NB4 (cell line): Measurements from ENCODE around the gene MAN2A2.
A peak's percentile ranks its signal among the peaks of the same experiment; 100 is the strongest.
"Not testable (repeated sequence)": the region's sequence is repeated elsewhere in the genome, so short reads cannot be mapped to it uniquely, and the experiment has no call there.

Experiments used
- DNase-seq: peaks from one replicate; pipeline ENCODE4 v3.0.0; 2010; ENCODE audit warnings: low read depth
- H3K4me3 ChIP-seq: one replicate; pipeline ENCODE4 v1.5.1; 2011; ENCODE audit warnings: mild to moderate bottlenecking, low read depth, low read length, moderate library complexity
- CTCF ChIP-seq: IDR thresholded peaks from one replicate; pipeline ENCODE4 v1.5.1; 2012; ENCODE audit warnings: low read depth, low read length
- MAX ChIP-seq: IDR thresholded peaks from 2 replicates; pipeline ENCODE4 v1.6.1; 2011; ENCODE audit warnings: low read depth, low read length
- MYC ChIP-seq: IDR thresholded peaks from 2 replicates; pipeline ENCODE4 v1.6.1; 2011; ENCODE audit warnings: low read depth, low read length
- POLR2A ChIP-seq: IDR thresholded peaks from 2 replicates; pipeline ENCODE4 v1.6.1; 2011; ENCODE audit warnings: mild to moderate bottlenecking; ENCODE audit not compliant: insufficient read length; ENCODE audit errors: extremely low read depth

Gene MAN2A2

GRCh38 chr15:90890839-90891238, 12.3 kb upstream of the MAN2A2 start:
- no peak for DNase-seq
- H3K4me3 ChIP-seq = no peak overlapping the region
- no peak for TF ChIP-seq POLR2A
- TF ChIP-seq MAX = no peak
- TF ChIP-seq CTCF = no peak
- no peak for TF ChIP-seq MYC

GRCh38 chr15:90891346-90891949, 11.7 kb upstream of the MAN2A2 start:
- DNase-seq = no peak
- H3K4me3 ChIP-seq = no peak overlapping the region

GRCh38 chr15:90892023-90892422, 11.1 kb upstream of the MAN2A2 start:
- no peak for DNase-seq
- no peak for TF ChIP-seq MAX
- H3K4me3 ChIP-seq = no peak overlapping the region

More at GRCh38 chr15:90891346-90891949, 11.7 kb upstream of the MAN2A2 start:
- TF ChIP-seq POLR2A (no peak), MAX (no peak), CTCF (no peak), MYC (no peak)

GRCh38 chr15:90892498-90893174, 10.5 kb upstream of the MAN2A2 start:
- DNase-seq = no peak
- TF ChIP-seq MAX (no peak), MYC (no peak), POLR2A (no peak), CTCF (no peak)
- H3K4me3 ChIP-seq = no peak overlapping the region

GRCh38 chr15:90893175-90894090, 9.7 kb upstream of the MAN2A2 start:
- TF ChIP-seq MYC (no peak), CTCF (peak; percentile 29)
- no peak overlapping the region for H3K4me3 ChIP-seq
- DNase-seq = no peak

- peak; percentile 42 for DNase-seq
- TF ChIP-seq POLR2A = no peak
- TF ChIP-seq MYC = no peak
- no peak for TF ChIP-seq CTCF
- no peak for TF ChIP-seq MAX
- H3K4me3 ChIP-seq = no peak overlapping the region
Measured at GRCh38 chr15:90895571-90896117, 7.5 kb upstream of the MAN2A2 start.

- H3K4me3 ChIP-seq = not testable (repeated sequence)
Measured at GRCh38 chr15:90897131-90897655, 5.9 kb upstream of the MAN2A2 start.

More at GRCh38 chr15:90897131-90897655, 5.9 kb upstream of the MAN2A2 start:
- not testable (repeated sequence) for DNase-seq
